Kidney glomerular epithelial cell (primary cell): ENCODE data around the gene EPHA4.

Experiments
- DNase-seq: peaks from one replicate; lab custom pipeline; 2025; lab: John Stamatoyannopoulos, UW

EPHA4 gene

GRCh38 chr2:221503965-221504364 lies 68.1 kb downstream of the EPHA4 start:
- no peak for DNase-seq

- peak; percentile 75 for DNase-seq
These were observed 69.7 kb downstream of the EPHA4 start for GRCh38 chr2:221502270-221503010.

GRCh38 chr2:221501883-221502269 lies 70.2 kb downstream of the EPHA4 start:
- DNase-seq = no peak

GRCh38 chr2:221501210-221501882 lies 70.8 kb downstream of the EPHA4 start:
- no peak for DNase-seq

DNA sequence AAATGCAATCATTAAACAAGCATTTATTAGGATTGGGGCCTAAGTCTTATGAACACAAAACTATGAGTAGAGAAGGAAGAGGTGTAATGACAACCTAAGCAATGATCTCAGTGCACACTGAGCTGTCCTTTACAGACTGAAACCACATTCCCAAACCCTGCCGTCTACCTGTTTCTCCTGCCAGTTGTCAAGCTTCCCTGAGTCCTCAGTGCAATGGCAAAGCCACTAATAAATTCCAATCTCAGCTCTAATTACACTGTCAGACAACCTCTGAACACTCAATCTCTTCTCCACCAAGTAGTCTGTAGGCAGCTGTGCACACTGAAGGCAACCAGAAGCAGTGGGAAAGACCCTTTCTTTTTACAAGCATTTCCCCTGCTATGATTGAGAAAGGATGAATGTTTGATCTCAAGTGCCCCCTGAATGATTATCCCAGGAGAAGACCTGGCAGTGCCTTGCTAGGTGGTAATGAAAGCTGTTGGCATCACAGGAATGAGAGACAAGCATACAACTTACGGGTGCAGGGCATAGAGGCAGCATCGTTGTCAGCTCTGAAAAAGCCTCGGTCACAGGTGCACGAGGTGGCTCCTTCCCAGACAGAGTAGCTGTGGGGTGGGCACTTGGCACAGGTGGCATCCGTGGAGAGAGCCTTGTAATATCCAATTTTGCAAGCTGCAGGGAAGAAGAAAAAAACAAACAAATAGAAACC lies 71.4 kb downstream of the EPHA4 start:
- peak; percentile 18 for DNase-seq

DNA sequence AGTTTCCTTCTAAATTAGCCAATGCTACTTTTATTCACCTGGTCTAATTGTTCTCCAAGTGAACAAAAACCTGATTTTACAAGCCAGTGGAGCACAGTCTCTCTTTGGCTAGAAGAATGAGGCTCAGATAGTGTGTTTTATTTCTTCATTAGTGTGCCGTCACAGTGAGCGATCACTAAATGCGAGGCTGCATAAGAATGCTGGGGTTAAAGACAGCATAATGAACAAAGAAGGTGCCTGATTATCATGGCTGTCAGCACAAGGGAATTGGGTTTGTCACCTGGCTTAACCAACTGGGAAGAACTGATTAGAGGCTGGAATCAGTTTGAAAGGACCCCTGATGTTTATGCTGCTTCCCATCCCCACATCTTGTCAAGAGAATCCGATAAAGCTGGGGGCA lies 76.4 kb downstream of the EPHA4 start:
- no peak for DNase-seq

DNA sequence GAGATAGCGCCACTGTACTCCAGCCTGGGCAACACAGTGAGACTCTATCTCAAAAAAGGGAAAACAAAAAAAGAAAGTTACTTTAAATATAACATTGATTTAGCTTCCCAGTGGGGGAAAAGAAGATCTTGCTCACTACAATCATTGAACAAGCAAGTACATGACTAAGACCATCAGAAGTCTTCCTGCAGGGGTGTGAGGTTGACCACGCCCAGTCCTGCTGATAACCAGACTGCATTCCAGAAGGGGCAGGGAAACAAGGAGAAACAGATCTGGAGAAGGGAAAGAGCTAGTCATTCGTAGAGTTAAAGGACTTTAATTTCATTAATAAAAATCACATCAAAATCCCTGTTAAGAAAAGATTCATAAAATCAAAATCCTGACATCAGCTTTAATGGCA lies 77.5 kb downstream of the EPHA4 start:
- DNase-seq = no peak

- DNase-seq = no peak
These were observed 78.7 kb downstream of the EPHA4 start for GRCh38 chr2:221493391-221493790.

DNA sequence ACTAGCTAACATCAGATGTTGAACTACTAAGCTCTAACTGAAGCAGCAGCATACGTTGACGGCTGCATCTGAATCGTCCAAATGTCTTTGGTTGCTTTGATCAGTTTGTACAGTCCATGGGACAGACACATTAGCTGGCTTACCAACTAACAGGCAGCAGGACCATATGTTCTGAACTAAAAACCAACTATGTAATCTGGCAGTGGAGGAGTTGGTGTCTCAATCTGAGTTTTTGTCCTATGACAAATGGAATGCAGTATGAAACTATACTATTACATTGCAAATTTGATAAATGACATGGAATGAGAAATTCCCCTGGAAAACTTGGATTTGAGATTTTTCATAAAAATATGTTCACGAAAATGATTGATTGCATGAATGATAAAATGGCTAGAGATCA lies 79.5 kb downstream of the EPHA4 start:
- DNase-seq = no peak

DNA sequence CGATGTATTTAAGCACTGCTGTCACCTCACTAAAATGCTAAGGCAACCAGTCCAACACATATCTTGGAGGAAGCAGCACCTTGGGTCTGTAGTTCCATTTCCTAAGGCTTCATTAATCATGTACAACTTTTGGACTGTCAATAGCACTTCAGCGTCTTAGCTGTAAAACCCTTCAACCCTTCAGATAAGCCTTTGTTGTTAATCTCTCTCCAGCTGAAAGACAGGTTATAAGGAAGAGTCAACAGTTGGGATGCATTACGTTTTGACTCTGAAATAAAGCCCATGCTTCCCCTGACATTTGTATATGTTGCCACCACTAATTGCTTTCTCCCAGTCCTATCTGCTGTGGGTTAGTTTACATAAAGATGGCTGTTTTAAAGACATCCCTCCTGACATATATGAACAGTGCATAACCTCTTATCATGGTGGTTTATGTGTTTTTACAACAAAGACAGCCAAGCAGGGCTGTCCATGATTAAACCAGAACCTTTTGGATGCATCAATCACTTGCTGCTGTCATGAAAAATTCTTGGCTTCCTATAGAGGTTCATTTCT lies 81.5 kb downstream of the EPHA4 start:
- DNase-seq = no peak

- no peak for DNase-seq
These were observed 83.8 kb downstream of the EPHA4 start for GRCh38 chr2:221488136-221488807.

GRCh38 chr2:221486106-221486505 lies 86.0 kb downstream of the EPHA4 start:
- DNase-seq = no peak

DNA sequence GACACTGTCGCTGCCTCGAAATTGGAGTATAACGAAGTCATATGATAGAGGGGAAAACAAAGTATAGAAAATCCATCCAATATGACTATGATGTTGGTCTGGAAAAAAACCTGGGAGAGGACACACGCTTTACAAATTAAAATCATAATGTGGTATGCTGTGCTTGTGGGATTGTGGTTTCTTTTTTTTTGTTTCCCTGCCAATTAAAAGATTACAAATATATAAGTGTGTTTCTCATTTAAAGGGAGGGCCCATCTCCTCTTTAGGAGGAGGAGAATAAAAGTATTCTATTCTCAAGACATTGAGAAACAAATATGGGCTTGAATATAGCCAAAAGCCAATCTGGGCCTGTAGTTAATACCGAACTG lies 86.6 kb downstream of the EPHA4 start:
- no peak for DNase-seq

DNA sequence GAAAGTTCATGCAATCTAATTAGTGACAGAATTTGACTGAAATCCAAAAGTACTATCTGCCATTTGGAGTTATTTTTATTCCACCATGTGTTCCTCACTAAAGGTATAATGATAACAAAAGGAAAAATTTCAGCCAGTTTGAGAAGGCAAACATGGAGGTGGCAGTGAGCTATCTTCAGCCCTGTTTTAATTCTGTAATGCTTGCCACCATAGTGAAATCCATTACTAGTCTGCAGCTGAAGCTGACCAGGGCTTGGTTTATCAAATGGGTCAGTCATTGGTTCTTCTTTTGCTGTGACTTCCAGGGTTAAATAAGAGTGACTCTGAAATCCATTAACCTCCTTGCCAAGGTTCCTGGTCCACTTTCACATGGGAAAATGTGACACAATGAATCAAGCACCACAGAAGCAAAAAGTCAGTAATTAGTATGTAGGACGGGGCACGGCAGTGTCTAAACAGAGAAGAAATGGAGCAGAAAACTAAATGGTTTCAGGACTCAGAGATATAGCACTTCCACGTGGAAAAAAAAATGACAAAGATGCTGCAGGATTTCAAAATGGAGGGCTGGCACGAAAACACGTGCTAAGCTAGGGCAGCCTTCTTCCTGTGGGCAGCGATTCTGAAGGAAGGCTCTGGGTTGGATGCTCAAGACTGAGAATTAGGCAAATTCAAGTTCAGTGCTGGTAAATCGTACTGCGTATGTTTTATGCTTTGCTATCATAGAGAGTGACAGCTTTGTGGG lies 87.2 kb downstream of the EPHA4 start:
- no peak for DNase-seq

DNA sequence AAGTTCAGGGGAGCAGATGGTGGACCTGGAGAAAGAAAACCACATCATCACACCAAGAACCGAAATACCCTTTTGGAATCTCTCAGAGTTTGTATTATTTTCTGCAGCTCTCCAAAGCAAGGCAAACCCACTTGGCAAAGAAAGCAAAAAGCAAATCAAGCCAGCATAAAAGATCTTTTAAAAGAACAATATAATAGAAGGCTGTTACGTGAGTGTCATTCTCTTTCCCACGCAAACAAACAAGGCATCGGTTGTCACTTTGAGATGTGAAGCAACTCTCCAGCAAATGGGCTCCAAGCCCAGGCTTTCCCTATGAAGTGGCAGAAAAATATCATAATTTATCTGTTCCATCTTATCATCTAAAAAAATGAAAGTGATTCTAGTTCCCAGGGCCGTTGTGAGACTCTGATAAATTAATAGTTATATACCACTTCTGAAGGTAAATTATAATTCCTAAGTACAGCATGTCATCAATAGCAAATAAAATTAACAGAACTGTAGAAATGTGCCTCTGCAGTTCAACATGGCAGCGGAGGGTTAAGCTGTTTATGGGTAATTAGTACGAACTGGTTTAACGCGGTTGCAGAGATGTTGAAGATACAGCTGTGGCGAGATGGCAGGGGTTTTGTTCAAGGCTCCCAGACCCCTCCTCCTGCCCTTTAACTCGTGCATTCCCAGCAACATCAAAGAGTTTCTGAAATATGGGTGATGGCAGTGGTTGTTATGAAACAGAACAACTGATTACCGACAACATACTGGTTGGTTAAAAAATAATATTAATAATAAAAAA lies 89.2 kb downstream of the EPHA4 start:
- no peak for DNase-seq

DNA sequence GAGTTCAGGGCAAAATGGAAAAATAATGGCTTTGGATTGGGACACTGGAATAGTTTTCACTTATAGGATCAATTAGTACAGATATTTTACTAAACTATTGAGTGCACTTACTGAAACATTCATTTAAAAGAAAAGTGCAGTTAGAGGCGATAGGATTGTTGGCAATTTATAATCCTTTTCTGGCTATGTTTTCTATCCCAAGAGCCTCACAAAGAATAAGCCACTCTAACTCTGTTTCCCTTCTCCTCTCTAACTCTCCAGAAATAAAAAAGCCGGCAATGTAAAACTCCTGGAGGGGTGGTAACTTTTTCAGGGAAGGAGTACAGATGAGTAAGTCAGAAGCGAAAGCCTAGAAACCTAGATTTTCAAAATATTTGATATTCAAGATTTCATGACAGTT lies 91.3 kb downstream of the EPHA4 start:
- no peak for DNase-seq

DNA sequence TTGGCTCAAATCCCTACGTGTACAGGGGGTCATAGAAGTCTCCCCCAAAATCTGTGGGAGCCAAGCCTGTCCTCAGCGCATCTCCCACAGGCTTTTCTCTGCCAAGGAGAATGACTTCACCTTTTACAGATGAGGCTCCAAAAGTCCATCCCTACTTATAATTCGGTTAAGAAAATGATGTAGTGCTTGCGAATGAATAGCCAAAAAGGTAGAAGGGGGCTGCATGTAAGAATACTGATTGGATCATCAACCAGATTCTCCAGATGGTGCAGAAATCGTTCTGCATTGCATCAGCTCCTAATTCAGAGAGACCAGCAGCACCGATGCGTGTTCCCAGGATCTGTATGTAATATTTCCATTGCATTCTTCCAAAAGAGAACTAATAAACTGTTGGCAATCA lies 91.9 kb downstream of the EPHA4 start:
- no peak for DNase-seq

- no peak for DNase-seq
These were observed 93.6 kb downstream of the EPHA4 start for GRCh38 chr2:221478485-221478863.

DNA sequence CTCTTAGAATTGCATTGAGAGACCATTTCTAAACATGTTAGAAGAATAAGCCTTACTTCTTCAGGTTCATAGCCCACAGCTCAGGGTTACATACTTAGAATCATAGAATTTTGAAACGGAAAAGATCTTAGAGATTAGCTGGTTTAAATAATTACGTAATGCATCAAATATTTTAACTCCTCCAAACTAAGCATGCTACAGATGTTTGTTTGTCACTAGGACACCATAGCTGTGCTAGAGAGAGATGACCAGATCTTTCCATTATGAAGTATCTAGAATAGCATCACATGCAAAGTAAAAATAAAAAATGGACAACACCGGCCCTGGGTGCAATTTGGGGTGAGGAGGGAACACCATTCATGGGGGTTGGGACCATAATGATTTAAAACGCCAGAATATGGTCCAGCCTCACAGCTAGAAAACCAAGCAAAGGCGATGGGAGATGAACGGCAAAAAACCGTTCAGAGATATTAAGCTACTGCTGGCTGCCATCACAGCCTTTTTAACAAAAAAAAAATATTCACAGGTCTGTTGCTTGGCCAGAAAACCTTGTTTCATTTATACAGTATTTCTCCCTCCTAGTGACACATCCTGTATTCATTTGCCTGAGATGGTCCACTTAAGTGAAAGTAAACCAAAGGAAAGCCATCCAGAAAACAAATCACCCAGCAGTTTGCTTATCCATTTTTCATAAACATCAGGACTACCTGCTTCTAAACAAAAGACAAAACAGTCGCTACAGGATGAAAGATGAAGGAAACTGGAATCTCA lies 94.2 kb downstream of the EPHA4 start:
- no peak for DNase-seq

GRCh38 chr2:221476195-221476594 lies 95.9 kb downstream of the EPHA4 start:
- no peak for DNase-seq
